Psoas muscle (tissue), 8 donors: ENCODE measurements around the gene ZC2HC1B. TPM values are rescaled to one million over a fixed set of nuclear protein-coding genes. Genes with fewer than 3 reads are reported as not detected.

ENCODE experiments used
- ATAC-seq, 4 donors: fragments of 200-7000 bp; cut with Tn5 transposase; one replicate each; pipeline ENCODE4 v1.9.1; 2020; ENCODE audit warnings: moderate library complexity in 3 of 4, mild to moderate bottlenecking in 2 of 4
- DNase-seq, 2 donors: peaks; one replicate each; pipeline ENCODE4 v3.0.0-alpha.2; 2020
- H3K27ac ChIP-seq: fragments of 200-600 bp; one replicate; pipeline ENCODE4 v1.8.0; 2022
- H3K27me3 ChIP-seq, 3 donors: fragments of 200-600 bp in 1 of 3; one replicate each; pipeline versions ENCODE4 v1.6.1 to v1.8.0; 2013 to 2022; ENCODE audit warnings: low read length in 2 of 3, mild to moderate bottlenecking in 2 of 3, moderate library complexity in 1 of 3; ENCODE audit not compliant: insufficient read depth in 3 of 3
- H3K36me3 ChIP-seq, 2 donors: fragments of 200-600 bp in 1 of 2; one replicate each; pipeline versions ENCODE4 v1.6.1 to v1.8.0; 2013 to 2022; ENCODE audit warnings: low read depth in 1 of 2, mild to moderate bottlenecking in 1 of 2, moderate library complexity in 1 of 2; ENCODE audit not compliant: insufficient read depth in 1 of 2
- H3K4me1 ChIP-seq: fragments of 200-600 bp; one replicate; pipeline ENCODE4 v1.8.0; 2022
- H3K4me3 ChIP-seq: fragments of 200-600 bp; one replicate; pipeline ENCODE4 v1.8.0; 2022; ENCODE audit warnings: mild to moderate bottlenecking
- H3K9me3 ChIP-seq: fragments of 200-600 bp; one replicate; pipeline ENCODE4 v1.8.0; 2022
- WGBS, 3 donors: extraction: QIAGEN DNeasy Blood & Tissue Kit; methylation state at CpG; one replicate each; pipeline versions ENCODE4 v1.1.6 to v1.1.7; 2013; 5-methylcytosine and 5-hydroxymethylcytosine counted together
- intact Hi-C, 2 donors: fragments of 100-400 bp; cut with DNase I; formaldehyde crosslinking; loops; one replicate each; pipeline versions ENCODE4 v1.11.0 to v1.14.2; 2022
- polyA plus RNA-seq, 3 donors: library from polyadenylated mRNA; stranded (reverse); fragments of 200-250 nt; gene quantifications; one replicate each; pipeline ENCODE4 v1.2.3, GENCODE V29; 2013
- total RNA-seq, 4 donors: library from RNA; stranded (reverse); fragmentation: NEBNext Ultra II Directional in 2 of 4; extraction: Animal tissue kit (Norgen Biotek cat#: 25700) in 2 of 4; gene quantifications; one replicate each; pipeline versions ENCODE4 v1.2.1 to v1.2.4, GENCODE V29; 2021 to 2023
- TF ChIP-seq, protein P1 (sequence below): fragments of 200-600 bp; IDR thresholded peaks from one replicate; pipeline ENCODE4 v1.8.0; 2022; ENCODE audit warnings: antibody characterized with exemption
- donor health status: healthy with polysubstance abuse.
- donor health status: DM: no; HTN: no; CAD: no; lungs with moderate emphysema.
- donor health status: Bipolar disorder and iron deficiency.
- donor health status: healthy.
- donor health status: DM: yes; HTN: yes; CAD: no.
- donor health status: DM: no; HTN: no; CAD: no.
- donor health status: DM: no; HTN: no; CAD: no.
- donor health status: DM: yes; HTN: yes; CAD: no.

ZC2HC1B gene
- total and polyA plus RNA-seq, 7 donors: 0.56 TPM; not detected in 6

DNA sequence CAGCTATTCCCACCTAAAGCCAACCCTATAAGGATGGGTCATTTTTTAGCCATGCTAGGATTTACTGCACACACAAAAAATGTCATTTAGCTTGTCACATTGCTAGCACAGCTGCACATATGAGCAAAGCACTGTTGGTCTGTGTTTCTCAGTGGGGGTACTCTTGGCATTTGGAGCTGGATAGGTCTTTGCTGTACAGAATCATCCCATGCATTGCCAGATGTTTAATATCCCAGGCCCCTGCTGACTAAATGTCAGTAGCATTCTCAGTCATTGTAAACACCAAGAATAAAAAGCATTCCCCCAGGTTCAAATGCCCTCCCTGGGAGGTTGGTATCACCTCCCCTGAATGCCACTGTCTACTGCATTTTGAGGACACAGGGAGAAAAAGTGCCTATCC lies 35.7 kb upstream of the ZC2HC1B start:
- intact Hi-C loops: no loop called here
- H3K4me3 ChIP-seq: no peak overlapping the region
- no peak overlapping the region for H3K27ac ChIP-seq
- no peaks in the 10 kb centered on the region for H3K27me3 ChIP-seq
- DNase-seq (no peak), ATAC-seq (no peak)
- no peaks in the 10 kb centered on the region for H3K9me3 ChIP-seq
- H3K36me3 ChIP-seq: peaks cover 3 to 32% of the 10 kb centered on the region in 2 donors
- no peaks in the 10 kb centered on the region for H3K4me1 ChIP-seq
- TF ChIP-seq, protein P1, sequence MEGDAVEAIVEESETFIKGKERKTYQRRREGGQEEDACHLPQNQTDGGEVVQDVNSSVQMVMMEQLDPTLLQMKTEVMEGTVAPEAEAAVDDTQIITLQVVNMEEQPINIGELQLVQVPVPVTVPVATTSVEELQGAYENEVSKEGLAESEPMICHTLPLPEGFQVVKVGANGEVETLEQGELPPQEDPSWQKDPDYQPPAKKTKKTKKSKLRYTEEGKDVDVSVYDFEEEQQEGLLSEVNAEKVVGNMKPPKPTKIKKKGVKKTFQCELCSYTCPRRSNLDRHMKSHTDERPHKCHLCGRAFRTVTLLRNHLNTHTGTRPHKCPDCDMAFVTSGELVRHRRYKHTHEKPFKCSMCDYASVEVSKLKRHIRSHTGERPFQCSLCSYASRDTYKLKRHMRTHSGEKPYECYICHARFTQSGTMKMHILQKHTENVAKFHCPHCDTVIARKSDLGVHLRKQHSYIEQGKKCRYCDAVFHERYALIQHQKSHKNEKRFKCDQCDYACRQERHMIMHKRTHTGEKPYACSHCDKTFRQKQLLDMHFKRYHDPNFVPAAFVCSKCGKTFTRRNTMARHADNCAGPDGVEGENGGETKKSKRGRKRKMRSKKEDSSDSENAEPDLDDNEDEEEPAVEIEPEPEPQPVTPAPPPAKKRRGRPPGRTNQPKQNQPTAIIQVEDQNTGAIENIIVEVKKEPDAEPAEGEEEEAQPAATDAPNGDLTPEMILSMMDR: no peak

GRCh38 chr6:143836150-143836549 lies 28.1 kb upstream of the ZC2HC1B start:
- 89 to 92% (median 91%) methylated on average over 2 of the region's 2 CpGs for WGBS, 3 donors
- intact Hi-C loops: no loop called here

GRCh38 chr6:143838395-143838794 lies 25.9 kb upstream of the ZC2HC1B start:
- no peaks in the 10 kb centered on the region for H3K27me3 ChIP-seq
- TF ChIP-seq, protein P1: no peak
- ATAC-seq: no peak
- intact Hi-C loops: no loop called here
- no peak overlapping the region for H3K4me3 ChIP-seq
- 85 to 89% (median 87%) methylated on average over 5 of the region's 5 CpGs for WGBS, 3 donors
- no peaks in the 10 kb centered on the region for H3K36me3 ChIP-seq
- H3K27ac ChIP-seq: no peak overlapping the region
- no peaks in the 10 kb centered on the region for H3K9me3 ChIP-seq
- no peaks in the 10 kb centered on the region for H3K4me1 ChIP-seq
- no peak for DNase-seq

More at GRCh38 chr6:143836150-143836549, 28.1 kb upstream of the ZC2HC1B start:
- no peak for ATAC-seq
- Histone ChIP-seq H3K9me3 (no peaks in the 10 kb centered on the region), H3K4me1 (no peaks in the 10 kb centered on the region), H3K27me3 (no peaks in the 10 kb centered on the region), H3K36me3 (no peaks in the 10 kb centered on the region), H3K4me3 (no peak overlapping the region), H3K27ac (no peak overlapping the region)
- no peak for DNase-seq
- TF ChIP-seq, protein P1: no peak

DNA sequence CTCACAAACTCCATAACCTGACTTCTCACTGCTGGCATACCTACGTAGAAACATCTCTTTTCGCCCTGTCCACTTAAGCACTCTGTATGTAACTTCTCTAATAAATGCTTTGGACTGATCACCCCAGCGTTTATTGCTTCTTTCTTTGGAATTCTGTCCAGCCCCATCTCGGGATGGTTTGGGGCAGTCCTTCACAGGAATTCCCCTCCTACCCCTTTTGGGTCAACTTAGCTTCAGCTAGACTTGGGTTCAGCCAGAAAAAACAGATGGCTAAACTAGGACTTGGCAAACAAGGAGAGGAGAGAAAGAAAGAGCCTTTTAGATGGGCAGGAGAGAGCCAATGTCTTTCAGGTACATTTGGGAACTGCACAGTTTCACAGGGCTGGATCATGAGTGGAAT lies 25.1 kb upstream of the ZC2HC1B start:
- Histone ChIP-seq H3K9me3 (no peaks in the 10 kb centered on the region), H3K4me1 (peaks cover 4% of the 10 kb centered on the region), H3K4me3 (no peak overlapping the region), H3K36me3 (no peaks in the 10 kb centered on the region), H3K27me3 (no peaks in the 10 kb centered on the region), H3K27ac (no peak overlapping the region)
- 53 to 67% (median 56%) methylated on average over 4 of the region's 4 CpGs for WGBS, 3 donors
- DNase-seq (no peak), ATAC-seq (no peak)
- intact Hi-C loops: no loop called here
- TF ChIP-seq, protein P1: no peak

- no peak for DNase-seq
- Histone ChIP-seq H3K4me1 (peaks cover 15% of the 10 kb centered on the region), H3K27me3 (no peaks in the 10 kb centered on the region), H3K9me3 (no peaks in the 10 kb centered on the region), H3K4me3 (no peak overlapping the region), H3K36me3 (peaks cover 2 to 15% of the 10 kb centered on the region in 2 donors), H3K27ac (no peak overlapping the region)
- ATAC-seq: no peak
- intact Hi-C loops: loop anchor here (5.0 to 10.0 kb wide), 3 partner anchors 158 to 1894 kb away; partner anchors contain the start of gene EPM2A (in 1 of the 2)
- TF ChIP-seq, protein P1: no peak
- 96 to 98% (median 97%) methylated on average over 6 of the region's 6 CpGs for WGBS, 3 donors
These were observed 23.5 kb upstream of the ZC2HC1B start for GRCh38 chr6:143840595-143841265.
